Keratinocyte (primary cell): ENCODE results near the gene MNX1.

ENCODE experiments used
- EZH2 ChIP-seq: IDR thresholded peaks from one replicate; pipeline ENCODE4 v1.6.1; 2012; ENCODE audit warnings: inconsistent platforms, mild to moderate bottlenecking, low read length, moderate library complexity
- TF ChIP-seq, protein P1 (sequence below), 3 experiments: IDR thresholded peaks in 1 of 3; conservative IDR thresholded peaks in 1 of 3; optimal IDR thresholded peaks in 1 of 3; 2 replicates in 2 of 3; 3 replicates in 1 of 3; pipeline versions ENCODE3 to v1.5.1; 2011; ENCODE audit warnings: low read length in 3 of 3, mild to moderate bottlenecking in 3 of 3, moderate library complexity in 2 of 3, control low read depth in 1 of 3, inconsistent platforms in 1 of 3; ENCODE audit not compliant: insufficient read depth in 2 of 3; ENCODE audit errors: extremely low read depth in 1 of 3

- TF ChIP-seq, protein P1, sequence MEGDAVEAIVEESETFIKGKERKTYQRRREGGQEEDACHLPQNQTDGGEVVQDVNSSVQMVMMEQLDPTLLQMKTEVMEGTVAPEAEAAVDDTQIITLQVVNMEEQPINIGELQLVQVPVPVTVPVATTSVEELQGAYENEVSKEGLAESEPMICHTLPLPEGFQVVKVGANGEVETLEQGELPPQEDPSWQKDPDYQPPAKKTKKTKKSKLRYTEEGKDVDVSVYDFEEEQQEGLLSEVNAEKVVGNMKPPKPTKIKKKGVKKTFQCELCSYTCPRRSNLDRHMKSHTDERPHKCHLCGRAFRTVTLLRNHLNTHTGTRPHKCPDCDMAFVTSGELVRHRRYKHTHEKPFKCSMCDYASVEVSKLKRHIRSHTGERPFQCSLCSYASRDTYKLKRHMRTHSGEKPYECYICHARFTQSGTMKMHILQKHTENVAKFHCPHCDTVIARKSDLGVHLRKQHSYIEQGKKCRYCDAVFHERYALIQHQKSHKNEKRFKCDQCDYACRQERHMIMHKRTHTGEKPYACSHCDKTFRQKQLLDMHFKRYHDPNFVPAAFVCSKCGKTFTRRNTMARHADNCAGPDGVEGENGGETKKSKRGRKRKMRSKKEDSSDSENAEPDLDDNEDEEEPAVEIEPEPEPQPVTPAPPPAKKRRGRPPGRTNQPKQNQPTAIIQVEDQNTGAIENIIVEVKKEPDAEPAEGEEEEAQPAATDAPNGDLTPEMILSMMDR (optimal IDR thresholded peaks at IDR 0.05 in 1 of 3, IDR thresholded peaks at IDR 0.05 in 1 of 3, conservative IDR thresholded peaks at IDR 0.05 in 1 of 3; ENCODE audit: extremely low read depth in 1 of 3, insufficient read depth in 2 of 3, low read length in 3 of 3), result no peak
- no peak for TF ChIP-seq EZH2
These were observed 26.1 kb downstream of the MNX1 start for GRCh38 chr7:156984174-156984891.
